GM21717 (cell line): ENCODE data around the gene GPR33.
"Not testable (repeated sequence)": the region's sequence is repeated elsewhere in the genome, so short reads cannot be mapped to it uniquely, and the experiment has no call there.

ENCODE experiments used
- ATAC-seq: cut with Tn5 transposase; IDR thresholded peaks from one replicate; pipeline ENCODE4 v1.9.1; 2021; ENCODE audit warnings: mild to moderate bottlenecking, moderate library complexity; ENCODE audit not compliant: unreplicated experiment

The GPR33 gene

DNA sequence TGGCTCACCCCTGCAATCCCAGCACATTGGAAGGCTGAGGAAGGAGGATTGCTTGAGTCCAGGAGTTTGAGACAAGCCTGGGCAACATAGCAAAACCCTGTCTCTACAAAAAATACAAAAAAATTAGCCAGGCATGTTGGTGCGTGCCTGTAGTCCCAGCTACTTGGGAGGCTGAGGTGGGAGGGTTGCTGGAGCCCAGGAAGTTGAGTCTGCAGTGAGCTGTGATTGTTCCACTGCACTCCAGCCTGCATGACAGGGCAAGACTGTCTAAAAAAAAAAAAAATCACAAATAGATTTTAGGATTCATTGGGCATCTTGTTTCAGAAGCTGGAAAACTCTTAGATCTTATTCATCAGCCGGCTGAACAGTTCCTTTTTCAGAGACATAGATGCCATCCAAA is 25.4 kb downstream of the GPR33 start:
- ATAC-seq: not testable (repeated sequence)

DNA sequence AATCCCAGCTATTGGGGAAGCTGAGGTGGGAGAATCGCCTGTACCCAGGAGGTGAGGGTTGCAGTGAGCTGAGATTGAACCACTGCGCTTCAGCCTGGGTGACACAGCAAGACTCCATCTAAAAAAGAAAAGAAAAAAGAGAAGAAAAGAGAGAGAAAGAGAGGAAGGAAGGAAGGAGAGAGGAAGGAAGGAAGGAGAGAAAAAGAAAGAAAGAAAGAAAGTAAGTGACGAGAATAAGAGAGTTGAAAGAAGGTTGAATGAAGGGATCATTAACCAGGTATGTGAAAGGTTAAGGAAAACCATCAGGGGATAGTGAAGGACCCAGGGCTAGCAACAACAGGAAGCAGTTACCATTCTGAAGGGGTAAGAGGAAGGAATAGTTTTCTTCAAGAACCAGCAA is 26.3 kb downstream of the GPR33 start:
- no peak for ATAC-seq

DNA sequence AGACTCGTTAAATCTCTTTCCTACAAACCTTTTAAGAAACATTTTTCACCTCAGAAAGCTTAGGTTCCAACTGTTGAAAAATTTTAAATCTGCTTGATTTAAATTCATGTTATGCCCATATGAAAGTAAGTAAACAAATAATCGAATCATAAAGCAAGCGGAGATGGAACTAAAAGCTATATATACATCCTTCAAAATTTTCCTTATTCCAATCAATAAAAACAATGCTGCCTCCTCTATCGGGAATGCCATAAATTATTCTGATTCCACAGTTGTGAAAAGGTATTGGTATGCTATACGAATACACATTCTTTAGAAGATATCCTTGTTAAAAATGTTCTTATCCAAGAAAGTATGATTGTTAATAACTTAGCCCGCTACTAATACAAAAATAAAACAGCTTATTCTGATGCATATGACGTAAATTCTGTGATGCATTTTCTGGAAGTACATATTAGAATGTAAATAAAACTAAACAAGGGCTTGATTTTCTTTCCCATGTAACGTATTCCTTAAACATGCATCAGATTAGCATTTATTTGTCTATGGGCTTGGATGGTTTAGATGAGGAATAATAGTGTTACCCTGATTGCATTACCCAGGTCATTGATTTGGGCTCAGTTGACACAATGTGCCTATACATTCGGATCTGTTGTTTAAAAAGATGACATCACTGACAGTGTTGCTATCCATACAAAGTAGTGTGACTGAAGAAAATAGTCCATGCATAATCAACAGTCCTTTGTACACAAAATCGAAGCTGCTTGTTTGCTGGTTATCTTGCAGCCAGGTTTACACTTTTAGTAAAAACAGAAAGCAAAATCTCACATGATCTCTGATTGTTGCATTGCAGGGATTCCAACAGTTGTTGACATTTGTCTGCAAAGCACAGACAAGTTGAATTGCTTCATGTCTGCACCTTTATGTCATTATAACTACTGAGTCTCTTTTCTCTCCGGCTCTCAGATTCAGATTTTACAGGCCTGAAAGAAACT is 29.9 kb downstream of the GPR33 start:
- ATAC-seq: no peak

DNA sequence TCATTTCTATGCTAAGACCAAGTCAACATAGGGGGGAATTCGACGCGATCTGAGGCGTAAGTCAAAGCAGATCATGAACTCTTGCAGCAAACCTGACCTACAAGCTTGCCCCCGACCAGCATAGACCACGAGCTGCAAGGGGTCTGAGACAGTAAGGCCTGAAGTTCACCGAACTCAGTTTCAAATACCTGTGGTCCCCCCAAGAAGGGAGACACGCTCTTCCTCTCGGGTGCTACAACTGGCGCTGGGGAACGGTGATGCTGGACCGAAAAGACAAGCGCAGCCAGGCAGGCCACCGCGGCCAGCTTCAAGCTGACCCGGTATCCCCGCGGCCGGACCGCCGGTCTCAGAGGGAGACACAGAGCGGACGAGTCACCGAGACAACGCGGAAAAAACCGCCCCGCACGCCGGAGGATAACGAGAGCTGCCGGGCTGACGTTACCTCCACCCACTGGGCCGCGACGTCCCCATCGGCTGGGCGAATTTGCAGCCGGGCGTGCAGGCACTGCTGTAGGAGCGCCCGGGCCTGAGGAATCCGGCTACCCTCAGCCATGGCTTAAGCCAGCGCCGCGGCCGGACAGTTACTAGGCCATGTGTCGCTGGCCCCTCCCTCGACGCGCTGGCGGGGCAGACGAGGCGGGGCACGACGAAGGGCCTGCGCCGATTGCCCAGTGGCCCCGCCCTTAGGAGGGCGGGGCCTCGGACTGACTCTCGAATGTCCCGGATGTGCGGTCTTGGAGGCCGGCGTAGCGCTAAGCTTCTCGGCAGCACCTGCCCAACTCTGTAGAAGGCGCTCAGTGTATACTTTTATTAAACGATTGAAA is 30.8 kb downstream of the GPR33 start, which contains the start of gene DTD2:
Gene DTD2 (minus strand): TSS at position 666 of the 824 bp plus-strand sequence. CDS start 113 bp downstream, at position 553.
- ATAC-seq: peak; percentile 97

DNA sequence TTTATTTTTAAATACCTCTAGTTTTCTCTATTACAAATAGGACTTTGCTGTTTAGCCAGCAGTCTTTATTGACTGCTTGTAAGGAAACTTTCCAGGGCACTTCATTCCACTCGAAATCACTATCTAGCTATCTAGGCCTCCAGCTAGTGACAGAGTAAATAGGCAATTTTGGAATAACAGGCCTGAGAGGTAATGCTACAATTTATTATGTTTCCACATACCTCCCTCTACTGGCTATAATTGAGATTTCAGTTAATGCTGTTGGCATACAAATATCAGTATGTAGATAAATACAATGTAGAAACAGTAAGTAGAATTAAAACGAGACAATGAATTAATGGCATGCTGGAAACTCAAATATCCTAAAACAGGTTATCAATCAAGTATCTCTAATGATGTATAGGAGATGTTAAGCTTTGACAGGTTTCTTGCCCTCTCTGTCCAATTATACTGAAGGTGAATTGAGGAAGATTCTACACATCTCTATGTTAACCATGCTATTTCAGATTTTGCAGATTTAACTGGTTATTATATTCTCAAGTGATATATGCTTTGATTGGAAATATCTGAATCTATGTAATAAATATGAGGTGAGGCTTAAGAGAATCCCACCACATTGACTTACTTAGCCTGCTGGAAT is 37.7 kb downstream of the GPR33 start:
- ATAC-seq: no peak

DNA sequence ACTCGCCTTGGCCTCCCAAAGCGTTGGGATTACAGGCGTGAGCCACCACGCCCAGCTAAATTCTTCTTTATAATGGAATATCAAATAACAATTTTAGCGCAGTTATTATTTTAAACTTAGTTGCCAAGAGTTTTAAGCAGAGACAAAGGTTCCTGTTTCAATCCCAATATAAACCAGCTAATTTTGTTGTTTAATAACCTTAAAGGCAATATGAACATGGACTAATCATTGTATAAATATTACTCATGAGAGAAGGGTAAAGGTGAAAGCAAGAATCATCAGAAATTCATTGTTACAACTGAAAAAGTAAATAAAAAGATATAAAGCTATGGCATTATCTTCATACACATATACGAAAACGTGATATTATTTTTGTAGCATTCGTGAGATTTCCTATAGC is 38.7 kb downstream of the GPR33 start:
- ATAC-seq: no peak

DNA sequence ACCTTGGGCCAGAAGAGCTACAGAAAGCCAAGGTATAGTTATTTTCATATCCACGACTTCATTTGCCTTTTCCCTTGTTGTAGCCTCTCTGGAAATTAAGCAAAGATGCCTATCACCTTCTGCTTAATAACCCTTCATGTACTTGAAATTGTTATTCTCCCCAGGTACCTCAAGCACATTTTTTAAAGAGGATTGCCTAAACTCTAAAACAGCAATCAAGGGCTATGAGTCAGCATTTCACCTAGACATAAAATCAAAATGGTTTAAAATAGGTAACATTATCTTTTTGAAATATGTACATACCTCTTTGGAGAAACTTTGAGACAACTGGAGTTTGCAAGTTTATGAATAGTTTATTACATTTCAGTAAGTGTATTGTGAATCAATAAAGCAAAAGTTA is 42.1 kb downstream of the GPR33 start:
- ATAC-seq: no peak

DNA sequence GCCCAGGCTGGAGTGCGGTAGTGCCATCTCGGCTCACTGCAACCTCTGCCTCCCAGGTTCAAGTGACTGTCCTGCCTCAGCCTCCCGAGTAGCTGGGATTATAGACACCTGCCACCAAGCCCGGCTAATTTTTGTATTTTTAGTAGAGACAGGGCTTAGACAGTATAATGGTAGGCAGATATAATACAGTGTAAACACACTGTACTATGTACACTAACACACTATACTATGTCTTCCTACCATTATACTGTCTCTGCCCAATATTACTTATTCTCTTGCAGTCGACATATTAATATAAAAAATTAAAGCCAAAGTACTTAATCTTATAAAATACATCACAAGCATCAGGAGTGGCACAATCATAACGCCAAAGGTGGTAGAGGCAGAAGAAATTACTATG is 45.6 kb downstream of the GPR33 start:
- no peak for ATAC-seq

DNA sequence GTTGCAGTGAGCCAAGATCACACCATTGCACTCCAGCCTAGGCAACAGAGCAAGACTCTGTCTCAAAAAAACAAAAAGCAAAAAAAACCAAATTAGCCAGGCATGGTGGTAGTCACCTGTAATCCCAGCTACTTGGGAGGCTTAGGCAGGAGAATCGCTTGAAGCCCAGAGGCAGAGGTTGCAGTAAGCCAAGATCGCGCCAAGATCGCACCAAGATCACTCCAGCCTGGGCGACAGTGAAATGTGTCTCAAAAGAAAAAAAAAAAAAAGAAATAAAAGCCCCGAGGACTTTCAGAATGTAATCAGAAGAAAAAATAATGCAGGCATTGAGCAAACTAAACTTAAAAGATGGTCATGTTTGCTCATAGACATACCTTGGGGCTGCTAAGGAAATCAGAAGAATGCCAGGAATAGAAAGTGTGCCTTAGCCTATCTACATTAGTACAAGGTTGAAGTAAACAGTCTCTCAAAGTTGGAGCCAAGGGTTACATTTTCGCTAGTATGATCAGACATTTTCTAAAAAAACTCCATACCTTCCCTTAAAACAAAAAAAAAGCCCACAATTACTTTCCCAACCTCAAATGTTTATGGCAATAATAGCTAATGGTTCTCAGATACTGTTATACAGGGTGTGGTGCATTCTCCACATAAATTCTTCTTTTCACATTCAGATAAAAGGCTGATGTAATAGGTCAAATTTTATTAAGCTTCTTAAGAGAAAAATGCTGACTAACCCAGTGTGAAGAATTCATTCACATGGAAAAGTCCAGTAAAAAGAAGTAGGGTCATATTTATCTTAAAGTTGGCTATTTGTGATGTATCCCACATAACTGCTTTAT is 46.3 kb downstream of the GPR33 start:
- ATAC-seq: no peak

DNA sequence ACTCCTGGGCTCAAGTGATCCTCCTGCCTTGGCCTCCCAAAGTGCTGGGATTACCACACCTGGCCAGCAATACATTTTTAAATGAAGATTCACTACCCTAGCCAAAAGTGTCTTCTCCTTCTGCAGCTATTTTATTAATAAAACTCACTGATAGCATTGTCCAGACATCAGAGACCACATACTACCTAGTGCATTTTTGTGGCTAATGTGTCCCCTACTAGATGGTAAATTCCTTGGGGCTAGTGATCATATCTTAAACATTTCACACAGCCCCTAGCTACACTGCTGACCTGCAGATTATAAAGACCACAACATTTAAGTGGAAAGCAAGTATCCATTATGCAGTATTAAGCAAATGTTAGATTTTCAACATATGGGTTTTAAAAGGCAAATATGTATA is 47.6 kb downstream of the GPR33 start:
- ATAC-seq: no peak

DNA sequence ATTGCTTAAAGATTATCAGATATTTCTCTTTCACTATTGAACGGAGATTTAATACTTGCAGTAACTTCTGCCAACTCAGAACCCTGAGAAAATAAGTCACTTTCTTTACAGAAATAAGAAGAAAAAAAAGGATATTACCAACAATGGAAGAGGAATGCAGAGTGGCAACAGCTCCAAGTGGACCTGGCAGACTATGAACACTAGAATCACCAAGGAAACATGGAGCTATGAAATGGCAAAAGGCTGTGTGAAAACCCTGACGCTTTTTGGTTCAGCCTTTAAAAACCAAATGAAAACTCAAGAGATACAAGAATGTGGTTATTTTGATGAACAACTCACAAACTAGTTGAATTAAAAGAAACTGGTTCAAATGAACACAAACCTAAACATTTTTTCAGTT is 48.3 kb downstream of the GPR33 start:
- ATAC-seq: no peak

DNA sequence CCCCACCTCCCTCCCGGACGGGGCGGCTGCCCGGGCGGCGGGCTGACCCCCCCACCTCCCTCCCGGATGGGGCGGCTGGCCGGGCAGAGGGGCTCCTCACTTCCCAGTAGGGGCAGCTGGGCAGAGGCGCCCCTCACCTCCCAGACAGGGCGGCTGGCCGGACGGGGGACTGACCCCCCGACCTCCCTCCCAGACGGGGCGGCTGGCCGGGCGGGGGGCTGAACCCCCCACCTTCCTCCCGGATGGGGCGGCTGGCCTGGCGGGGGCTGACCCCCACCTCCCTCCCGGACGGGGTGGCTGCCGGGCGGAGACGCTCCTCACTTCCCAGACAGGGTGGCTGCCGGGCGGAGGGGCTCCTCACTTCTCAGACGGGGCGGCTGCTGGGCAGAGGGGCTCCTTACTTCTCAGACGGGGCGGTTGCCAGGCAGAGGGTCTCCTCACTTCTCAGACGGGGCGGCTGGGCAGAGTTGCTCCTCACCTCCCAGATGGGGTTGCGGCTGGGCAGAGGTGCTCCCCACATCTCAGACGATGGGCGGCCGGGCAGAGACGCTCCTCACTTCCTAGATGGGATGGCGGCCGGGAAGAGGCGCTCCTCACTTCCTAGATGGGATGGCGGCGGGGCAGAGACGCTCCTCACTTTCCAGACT is 50.7 kb downstream of the GPR33 start:
- ATAC-seq: not testable (repeated sequence)

DNA sequence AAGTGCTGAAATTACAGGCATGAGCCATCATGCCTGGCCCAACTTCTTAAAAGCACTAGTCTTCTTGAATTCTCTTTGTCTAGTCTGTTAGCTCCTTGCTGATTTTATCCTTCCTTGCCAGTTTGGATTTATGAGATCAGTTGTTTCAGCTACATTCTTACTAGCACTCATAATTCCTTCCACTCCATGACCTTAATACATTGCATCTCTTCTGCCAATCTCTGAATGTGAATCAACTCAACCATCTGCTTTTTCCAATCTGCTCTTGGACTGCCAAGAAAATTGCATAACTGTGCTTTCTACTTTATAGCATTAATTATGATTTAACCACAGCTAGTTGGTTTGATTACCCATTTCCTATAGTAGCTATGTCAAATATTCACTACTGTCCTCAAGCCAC is 52.6 kb downstream of the GPR33 start:
- no peak for ATAC-seq
